NCI-H446 (cell line): Measurements from ENCODE around the gene MORN2.
A peak's percentile ranks its signal among the peaks of the same experiment; 100 is the strongest.
"Not testable (repeated sequence)": the region's sequence is repeated elsewhere in the genome, so short reads cannot be mapped to it uniquely, and the experiment has no call there.

ENCODE experiments used
- DNase-seq, 2 experiments: peaks; one replicate each; lab custom pipeline; 2025; lab: John Stamatoyannopoulos, UW

The MORN2 gene

GRCh38 chr2:38875576-38876367, at the start of gene MORN2, which contains the start of gene DHX57:
MORN2 (plus strand) TSS chr2:38875976.
DHX57 (minus strand) TSS chr2:38875934; CDS start chr2:38868405, 7,529 bp downstream.
- DNase-seq, result peak; percentile 52 to 74

GRCh38 chr2:38827539-38828145, 48.1 kb upstream of the MORN2 start:
- not testable (repeated sequence) for DNase-seq

GRCh38 chr2:38828460-38828859, 47.3 kb upstream of the MORN2 start:
- DNase-seq, result no peak

GRCh38 chr2:38829971-38830370, 45.8 kb upstream of the MORN2 start:
- DNase-seq, result no peak

GRCh38 chr2:38830526-38831159, 45.1 kb upstream of the MORN2 start:
- no peak for DNase-seq

- peak; percentile 4 to 35 for DNase-seq
These were observed 40.7 kb upstream of the MORN2 start for GRCh38 chr2:38835015-38835601.

- DNase-seq, result no peak
These were observed 39.8 kb upstream of the MORN2 start for GRCh38 chr2:38835990-38836389.

- no peak for DNase-seq
These were observed 39.0 kb upstream of the MORN2 start for GRCh38 chr2:38836791-38837190.

- DNase-seq, result no peak
These were observed 25.7 kb upstream of the MORN2 start for GRCh38 chr2:38850045-38850444.

GRCh38 chr2:38856165-38856564, 19.6 kb upstream of the MORN2 start:
- no peak for DNase-seq

GRCh38 chr2:38862476-38862875, 13.3 kb upstream of the MORN2 start:
- no peak for DNase-seq

- no peak for DNase-seq
These were observed 12.6 kb upstream of the MORN2 start for GRCh38 chr2:38863061-38863695.

- DNase-seq, result no peak
These were observed 8.9 kb upstream of the MORN2 start for GRCh38 chr2:38866773-38867443.

GRCh38 chr2:38871432-38871831, 4.3 kb upstream of the MORN2 start:
- DNase-seq, result no peak

GRCh38 chr2:38873763-38874162, 2.0 kb upstream of the MORN2 start:
- DNase-seq, result no peak

- no peak for DNase-seq
These were observed 575 bp upstream of the MORN2 start for GRCh38 chr2:38875227-38875575.

- DNase-seq, result no peak
These were observed 631 bp downstream of the MORN2 start for GRCh38 chr2:38876407-38876806.

GRCh38 chr2:38886063-38886462, 10.3 kb downstream of the MORN2 start:
- no peak for DNase-seq

GRCh38 chr2:38887347-38887746, 11.6 kb downstream of the MORN2 start:
- no peak for DNase-seq

- no peak for DNase-seq
These were observed 12.3 kb downstream of the MORN2 start for GRCh38 chr2:38887902-38888554.

GRCh38 chr2:38889045-38889444, 13.3 kb downstream of the MORN2 start:
- DNase-seq, result no peak
